PC-9 (cell line): Measurements from ENCODE around the gene LIN7B. TPM values are rescaled to one million over a fixed set of nuclear protein-coding genes. Genes with fewer than 3 reads are reported as not detected.

Source experiments
- BruUV-seq: library from RNA; stranded (reverse); fragments of 400-500 nt; replicated peaks from 2 replicates; lab custom pipeline; 2021; lab: Mats Ljungman, UMichigan
- CTCF ChIA-PET: fragments of 300-600 bp; sonication (Branson Sonifier 250); formaldehyde crosslinking; loops from one replicate; lab custom pipeline; 2022; ENCODE audit warnings: antibody characterized with exemption; lab: Charles Lee
- POLR2A ChIA-PET: fragments of 300-600 bp; sonication (Branson Sonifier 250); formaldehyde crosslinking; loops from one replicate; lab custom pipeline; 2022; ENCODE audit warnings: antibody characterized with exemption; ENCODE audit not compliant: unreplicated experiment; lab: Charles Lee
- DNase-seq, 2 experiments: peaks; one replicate each; pipeline versions ENCODE4 v3.0.0 to v3.0.0-alpha.2; 2015 to 2022; ENCODE audit warnings: mixed read lengths in 1 of 2
- H2AFZ ChIP-seq: fragments of 200-600 bp; sonication (generic); 2 replicates; pipeline ENCODE4 v1.8.1; 2017; ENCODE audit warnings: antibody characterized with exemption
- H3F3A ChIP-seq: fragments of 200-600 bp; sonication (generic); 2 replicates; pipeline ENCODE4 v1.8.1; 2017; ENCODE audit warnings: antibody characterized with exemption, mild to moderate bottlenecking, low read depth; ENCODE audit not compliant: insufficient read depth
- H3K27ac ChIP-seq: fragments of 200-600 bp; sonication (generic); 2 replicates; pipeline ENCODE4 v1.6.1; 2016; ENCODE audit warnings: mixed run types
- H3K27me3 ChIP-seq: fragments of 200-600 bp; sonication (generic); 2 replicates; pipeline ENCODE4 v1.6.1; 2016; ENCODE audit warnings: low read depth, mixed run types; ENCODE audit not compliant: insufficient read depth
- H3K36me3 ChIP-seq: fragments of 200-600 bp; sonication (generic); 2 replicates; pipeline ENCODE4 v1.6.1; 2016; ENCODE audit warnings: low read depth, mixed run types
- H3K4me1 ChIP-seq: fragments of 200-600 bp; sonication (generic); replicated peaks from 2 replicates; pipeline ENCODE4 v1.6.1; 2016; ENCODE audit warnings: mixed run types; ENCODE audit not compliant: insufficient read depth
- H3K4me2 ChIP-seq: fragments of 200-600 bp; sonication (generic); 2 replicates; pipeline ENCODE4 v1.6.1; 2017; ENCODE audit warnings: mixed run types
- H3K4me3 ChIP-seq: fragments of 200-600 bp; sonication (generic); 2 replicates; pipeline ENCODE4 v1.6.1; 2016; ENCODE audit warnings: mixed run types
- H3K79me2 ChIP-seq: fragments of 200-600 bp; sonication (generic); 2 replicates; pipeline ENCODE4 v1.6.1; 2017; ENCODE audit warnings: low read depth, mixed run types
- H3K9me2 ChIP-seq: fragments of 200-600 bp; sonication (generic); 2 replicates; pipeline ENCODE4 v1.8.1; 2017; ENCODE audit warnings: mild to moderate bottlenecking; ENCODE audit not compliant: insufficient read depth
- H3K9me3 ChIP-seq: fragments of 200-600 bp; sonication (generic); 2 replicates; pipeline ENCODE4 v1.8.1; 2016; ENCODE audit warnings: low read depth; ENCODE audit not compliant: insufficient read depth
- H4K20me1 ChIP-seq: fragments of 200-600 bp; sonication (generic); 2 replicates; pipeline ENCODE4 v1.8.1; 2017; ENCODE audit not compliant: insufficient read depth
- CTCF ChIP-seq: fragments of 200-600 bp; sonication (generic); conservative IDR thresholded peaks from 2 replicates; pipeline ENCODE4 v1.6.1; 2017; ENCODE audit warnings: mixed run types, antibody characterized with exemption, mild to moderate bottlenecking, moderate library complexity
- EZH2 ChIP-seq: fragments of 200-600 bp; sonication (generic); IDR thresholded peaks from 2 replicates; pipeline ENCODE4 v1.8.0; 2017; ENCODE audit warnings: antibody characterized with exemption, low read depth
- intact Hi-C: fragments of 100-400 bp; cut with micrococcal nuclease; formaldehyde crosslinking; loops from one replicate; pipeline ENCODE4 v1.10.0; 2022; ENCODE audit not compliant: unreplicated experiment
- total RNA-seq: library from RNA; stranded (reverse); gene quantifications from 2 replicates; pipeline ENCODE4 v1.2.3, GENCODE V29; 2021

Gene LIN7B
- total RNA-seq, 1 experiment from 2014 or later = 7.0 TPM

GRCh38 chr19:49098795-49099194 lies 15.4 kb upstream of the LIN7B start:
- Histone ChIP-seq H3K4me3 (no peak overlapping the region), H3K4me2 (no peak overlapping the region), H3K27ac (no peak overlapping the region), H3K79me2 (peaks cover 50% of the 10 kb centered on the region), H3K4me1 (no peaks in the 10 kb centered on the region; the same call in 1 of the 2 replicates), H3F3A (peaks cover 62% of the 10 kb centered on the region), H3K9me3 (no peaks in the 10 kb centered on the region), H3K36me3 (peaks cover 46% of the 10 kb centered on the region), H3K9me2 (no peaks in the 10 kb centered on the region), H2AFZ (no peak overlapping the region), H3K27me3 (no peaks in the 10 kb centered on the region), H4K20me1 (peaks cover 90% of the 10 kb centered on the region)
- no peak for DNase-seq
- POLR2A ChIA-PET = interaction anchor here (0.8 kb wide), 1 partner anchor 100 kb away, joined by 5 read pairs; no protein-coding TSS in a partner anchor
- CTCF ChIA-PET = no interaction called here
- no TSS peak for BruUV-seq
- no peak for TF ChIP-seq EZH2
- TF ChIP-seq CTCF = no peak
- intact Hi-C loops = loop anchor here (5.0 kb wide), 1 partner anchor 99 kb away; no protein-coding TSS in a partner anchor

- peaks cover 34% of the 10 kb centered on the region for H3K79me2 ChIP-seq
- H3K9me3 ChIP-seq = no peaks in the 10 kb centered on the region
- intact Hi-C loops = no loop called here
- CTCF ChIA-PET = no interaction called here
- peak in 1 of 2 experiments; percentile 35 for DNase-seq
- peaks cover 89% of the 10 kb centered on the region for H4K20me1 ChIP-seq
- H2AFZ ChIP-seq = no peak overlapping the region
- no peaks in the 10 kb centered on the region for H3K27me3 ChIP-seq
- no peak overlapping the region for H3K27ac ChIP-seq
- TF ChIP-seq EZH2 = no peak
- no peak for TF ChIP-seq CTCF
- POLR2A ChIA-PET = no interaction called here
- H3K4me2 ChIP-seq = no peak overlapping the region
- H3K36me3 ChIP-seq = peaks cover 55% of the 10 kb centered on the region
- no peaks in the 10 kb centered on the region for H3K9me2 ChIP-seq
- H3K4me1 ChIP-seq = no peaks in the 10 kb centered on the region; the same call in 1 of the 2 replicates
- no peak overlapping the region for H3K4me3 ChIP-seq
- BruUV-seq = no TSS peak
- H3F3A ChIP-seq = peaks cover 57% of the 10 kb centered on the region
Observed at GRCh38 chr19:49101160-49101559, 13.0 kb upstream of the LIN7B start.

GRCh38 chr19:49102303-49102702 lies 11.9 kb upstream of the LIN7B start:
- CTCF ChIA-PET = no interaction called here
- Histone ChIP-seq H3K27me3 (no peaks in the 10 kb centered on the region), H3K9me3 (no peaks in the 10 kb centered on the region), H3K9me2 (no peaks in the 10 kb centered on the region), H2AFZ (no peak overlapping the region), H3K36me3 (peaks cover 53% of the 10 kb centered on the region), H3K4me3 (no peak overlapping the region), H3K79me2 (peaks cover 30% of the 10 kb centered on the region), H4K20me1 (peaks cover 89% of the 10 kb centered on the region), H3K4me2 (no peak overlapping the region), H3K27ac (no peak overlapping the region), H3K4me1 (no peaks in the 10 kb centered on the region; the same call in 1 of the 2 replicates), H3F3A (peaks cover 57% of the 10 kb centered on the region)
- intact Hi-C loops = no loop called here
- BruUV-seq = no TSS peak
- TF ChIP-seq CTCF (no peak), EZH2 (no peak)
- POLR2A ChIA-PET = no interaction called here
- peak in 1 of 2 experiments; percentile 6 for DNase-seq
